Trophoblast cell (in vitro differentiated cells and primary cell): ENCODE measurements around the gene DOCK3.
"Not testable (repeated sequence)": the region's sequence is repeated elsewhere in the genome, so short reads cannot be mapped to it uniquely, and the experiment has no call there.

ENCODE experiments used
- DNase-seq, 2 donors: peaks; one replicate each; pipeline ENCODE4 v3.0.0-alpha.2; 2016
- H2AFZ ChIP-seq: 2 replicates; pipeline ENCODE4 v1.6.1; 2013; ENCODE audit warnings: low read length, moderate library complexity, mild to moderate bottlenecking; ENCODE audit not compliant: insufficient read depth, poor library complexity
- H2AK5ac ChIP-seq: 2 replicates; pipeline ENCODE4 v1.6.1; 2013; ENCODE audit warnings: mild to moderate bottlenecking, low read length
- H2BK120ac ChIP-seq: 2 replicates; pipeline ENCODE4 v1.6.1; 2013; ENCODE audit warnings: low read length, mild to moderate bottlenecking, moderate library complexity; ENCODE audit not compliant: insufficient read depth, poor library complexity
- H2BK12ac ChIP-seq: 2 replicates; pipeline ENCODE4 v1.6.1; 2013; ENCODE audit warnings: mild to moderate bottlenecking, low read length, moderate library complexity
- H2BK5ac ChIP-seq: 2 replicates; pipeline ENCODE4 v1.6.1; 2013; ENCODE audit warnings: low read length, low read depth, moderate library complexity, mild to moderate bottlenecking; ENCODE audit not compliant: poor library complexity
- H3K14ac ChIP-seq: 2 replicates; pipeline ENCODE4 v1.6.1; 2013; ENCODE audit warnings: mild to moderate bottlenecking, low read length
- H3K18ac ChIP-seq: 2 replicates; pipeline ENCODE4 v1.6.1; 2013; ENCODE audit warnings: mild to moderate bottlenecking, low read length
- H3K23ac ChIP-seq: 2 replicates; pipeline ENCODE4 v1.6.1; 2013; ENCODE audit warnings: low read length
- H3K27ac ChIP-seq: 2 replicates; pipeline ENCODE4 v1.5.1; 2013; ENCODE audit warnings: low read depth, mild to moderate bottlenecking, inconsistent platforms, low read length, moderate library complexity
- H3K27me3 ChIP-seq: 2 replicates; pipeline ENCODE4 v1.6.1; 2013; ENCODE audit warnings: inconsistent platforms, mild to moderate bottlenecking, low read length, moderate library complexity; ENCODE audit not compliant: insufficient read depth
- H3K36me3 ChIP-seq, 2 experiments: 1 replicate in 1 of 2; 2 replicates in 1 of 2; pipeline ENCODE4 v1.6.1; 2013; ENCODE audit warnings: low read length in 2 of 2, mild to moderate bottlenecking in 2 of 2, moderate library complexity in 1 of 2; ENCODE audit not compliant: insufficient read depth in 2 of 2, control insufficient read depth in 1 of 2
- H3K4ac ChIP-seq: 2 replicates; pipeline ENCODE4 v1.6.1; 2013; ENCODE audit warnings: low read depth, mild to moderate bottlenecking, low read length, moderate library complexity
- H3K4me1 ChIP-seq, 2 experiments: 1 replicate in 1 of 2; 2 replicates in 1 of 2; pipeline ENCODE4 v1.6.1; 2013; ENCODE audit warnings: low read length in 2 of 2, mild to moderate bottlenecking in 2 of 2, moderate library complexity in 1 of 2; ENCODE audit not compliant: insufficient read depth in 2 of 2, control insufficient read depth in 1 of 2
- H3K4me2 ChIP-seq: 2 replicates; pipeline ENCODE4 v1.6.1; 2013; ENCODE audit warnings: inconsistent platforms, mild to moderate bottlenecking, low read length, moderate library complexity
- H3K4me3 ChIP-seq: 2 replicates; pipeline ENCODE4 v1.5.1; 2013; ENCODE audit warnings: mild to moderate bottlenecking, low read depth, low read length, inconsistent platforms
- H3K79me1 ChIP-seq: one replicate; pipeline ENCODE4 v1.6.1; 2013; ENCODE audit warnings: low read length
- H3K79me2 ChIP-seq: 2 replicates; pipeline ENCODE4 v1.6.1; 2013; ENCODE audit warnings: low read length, mild to moderate bottlenecking; ENCODE audit not compliant: control insufficient read depth, insufficient read depth, poor library complexity
- H3K9ac ChIP-seq: 2 replicates; pipeline ENCODE4 v1.6.1; 2013; ENCODE audit warnings: mild to moderate bottlenecking, low read length
- H3K9me3 ChIP-seq: 2 replicates; pipeline ENCODE4 v1.6.1; 2013; ENCODE audit warnings: low read depth, mild to moderate bottlenecking, control low read depth, inconsistent platforms, low read length; ENCODE audit not compliant: insufficient read depth
- H4K12ac ChIP-seq: 2 replicates; pipeline ENCODE4 v1.6.1; 2013; ENCODE audit warnings: low read depth, mild to moderate bottlenecking, low read length, moderate library complexity
- H4K8ac ChIP-seq: 2 replicates; pipeline ENCODE4 v1.6.1; 2013; ENCODE audit warnings: low read depth, mild to moderate bottlenecking, low read length, moderate library complexity
- H4K91ac ChIP-seq: one replicate; pipeline ENCODE4 v1.6.1; 2013; ENCODE audit warnings: low read depth, mild to moderate bottlenecking, low read length, moderate library complexity
- WGBS: extraction: QIAGEN DNeasy Blood & Tissue Kit; methylation state at CpG from one replicate; pipeline ENCODE4 v1.1.7; 2013; ENCODE audit warnings: missing lambda C conversion rate; ENCODE audit not compliant: insufficient read length, insufficient coverage; ENCODE audit errors: extremely low coverage; 5-methylcytosine and 5-hydroxymethylcytosine counted together

Gene DOCK3

GRCh38 chr3:51307458-51307857 is 632.7 kb downstream of the DOCK3 start:
- Histone ChIP-seq H3K9me3 (peaks cover 1% of the 10 kb centered on the region), H3K9ac (no peak overlapping the region), H3K4me1 (no peaks in the 10 kb centered on the region), H3K4me3 (no peak overlapping the region), H2BK12ac (no peak overlapping the region), H3K18ac (no peak overlapping the region), H2AFZ (no peak overlapping the region), H3K14ac (no peak overlapping the region), H3K23ac (no peak overlapping the region), H4K12ac (no peak overlapping the region), H2BK5ac (no peak overlapping the region), H3K36me3 (peaks cover under 1% of the 10 kb centered on the region in 2 experiments), H3K27me3 (no peaks in the 10 kb centered on the region), H3K27ac (no peak overlapping the region), H4K8ac (no peak overlapping the region), H4K91ac (no peak overlapping the region), H3K4ac (no peak overlapping the region), H3K79me2 (no peaks in the 10 kb centered on the region), H3K4me2 (no peak overlapping the region), H3K79me1 (no peaks in the 10 kb centered on the region), H2BK120ac (no peak overlapping the region), H2AK5ac (no peak overlapping the region)
- no peak for DNase-seq
- no CpG with 5 or more reads among the region's 2 CpGs for WGBS

- H3K4me2 ChIP-seq, H2AK5ac ChIP-seq, H2AFZ ChIP-seq, H4K12ac ChIP-seq, H3K9ac ChIP-seq, H3K9me3 ChIP-seq, H3K23ac ChIP-seq, H2BK120ac ChIP-seq, H3K18ac ChIP-seq, H2BK12ac ChIP-seq, H3K4me1 ChIP-seq, H3K79me2 ChIP-seq, H2BK5ac ChIP-seq, H3K27ac ChIP-seq, H3K27me3 ChIP-seq, DNase-seq, H3K79me1 ChIP-seq, H3K4ac ChIP-seq, H4K91ac ChIP-seq, H3K36me3 ChIP-seq, H3K4me3 ChIP-seq, H3K14ac ChIP-seq, H4K8ac ChIP-seq: not testable (repeated sequence)
- WGBS: no CpG with 5 or more reads among the region's 5 CpGs
Observed at GRCh38 chr3:51307945-51308607, 633.3 kb downstream of the DOCK3 start.

- Histone ChIP-seq H2BK5ac (no peak overlapping the region), H3K79me2 (no peaks in the 10 kb centered on the region), H4K8ac (no peak overlapping the region), H3K14ac (no peak overlapping the region), H3K4me2 (no peak overlapping the region), H3K9ac (no peak overlapping the region), H3K27me3 (no peaks in the 10 kb centered on the region), H2AK5ac (no peak overlapping the region), H4K91ac (no peak overlapping the region), H3K27ac (no peak overlapping the region), H2BK12ac (no peak overlapping the region), H3K4me3 (no peak overlapping the region), H3K9me3 (no peaks in the 10 kb centered on the region), H3K23ac (no peak overlapping the region), H4K12ac (no peak overlapping the region), H2BK120ac (no peak overlapping the region), H3K79me1 (no peaks in the 10 kb centered on the region), H3K4me1 (no peaks in the 10 kb centered on the region), H3K18ac (no peak overlapping the region), H3K36me3 (peaks cover 1 to 2% of the 10 kb centered on the region in 2 experiments), H3K4ac (no peak overlapping the region), H2AFZ (no peak overlapping the region)
- WGBS: no CpG with 5 or more reads among the region's 1 CpG
- DNase-seq: peak in 1 of 2 donors; percentile 59
Observed at GRCh38 chr3:51311055-51311454, 636.3 kb downstream of the DOCK3 start.

DNA sequence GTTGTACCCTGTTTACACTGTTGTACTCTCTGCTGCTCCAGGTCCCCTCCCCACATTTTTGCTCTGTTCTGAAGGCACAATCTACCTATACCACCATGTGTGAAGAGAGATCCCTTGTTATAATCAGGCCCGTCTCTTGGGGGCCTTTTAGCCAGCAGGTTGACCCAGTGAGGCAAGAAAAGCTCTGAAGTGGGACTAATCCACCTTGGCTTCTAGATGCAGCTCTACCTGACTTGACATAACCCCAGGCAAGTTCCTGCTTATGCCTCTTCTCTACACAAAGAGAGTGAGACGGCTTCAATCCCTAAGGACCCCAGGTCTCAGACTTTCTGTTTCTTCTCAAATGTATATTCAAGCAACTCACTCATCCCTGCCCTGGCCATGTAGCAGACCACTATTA is 653.5 kb downstream of the DOCK3 start:
- no peak overlapping the region for H3K4me3 ChIP-seq
- H3K27me3 ChIP-seq: no peaks in the 10 kb centered on the region
- no peak overlapping the region for H2BK12ac ChIP-seq
- no peak for DNase-seq
- no peaks in the 10 kb centered on the region for H3K4me1 ChIP-seq
- no peak overlapping the region for H3K4me2 ChIP-seq
- H3K23ac ChIP-seq: no peak overlapping the region
- H3K18ac ChIP-seq: no peak overlapping the region
- H4K91ac ChIP-seq: no peak overlapping the region
- H2AK5ac ChIP-seq: no peak overlapping the region
- no peak overlapping the region for H3K14ac ChIP-seq
- H3K79me2 ChIP-seq: no peaks in the 10 kb centered on the region
- no peaks in the 10 kb centered on the region for H3K36me3 ChIP-seq
- whole genome bisulfite sequencing: no CpG with 5 or more reads among the region's 2 CpGs
- H3K27ac ChIP-seq: no peak overlapping the region
- H3K4ac ChIP-seq: no peak overlapping the region
- H4K8ac ChIP-seq: no peak overlapping the region
- no peaks in the 10 kb centered on the region for H3K79me1 ChIP-seq
- H3K9ac ChIP-seq: peak overlapping the region; percentile 40
- H3K9me3 ChIP-seq: no peaks in the 10 kb centered on the region
- no peak overlapping the region for H4K12ac ChIP-seq
- H2AFZ ChIP-seq: no peak overlapping the region
- no peak overlapping the region for H2BK5ac ChIP-seq
- no peak overlapping the region for H2BK120ac ChIP-seq
